ENCODE results near the gene SLC6A18.

SLC6A18 gene

GRCh38 chr5:1220831-1221230 lies 4.3 kb upstream of the SLC6A18 start:
- Histone ChIP-seq H3K27me3 (ENCODE audit: low read length) (no peaks in the 10 kb centered on the region), H3K9me2 (replicated peaks; ENCODE audit: insufficient read depth, low read length) (no peaks in the 10 kb centered on the region), H2AFZ (ENCODE audit: low read depth, low read length, severe bottlenecking) (no peak overlapping the region), H3K9me3 (ENCODE audit: insufficient read depth, low read length) (no peaks in the 10 kb centered on the region), H3F3A (ENCODE audit: insufficient read depth) (no peaks in the 10 kb centered on the region), H4K20me1 (ENCODE audit: low read depth, low read length) (no peaks in the 10 kb centered on the region), H3K27ac (ENCODE audit: low read depth, low read length) (no peak overlapping the region), H3K4me3 (ENCODE audit: insufficient read depth, low read length, poor library complexity, severe bottlenecking) (no peak overlapping the region), H3K9ac (ENCODE audit: low read length) (no peak overlapping the region), H3K4me2 (ENCODE audit: low read depth, low read length, poor library complexity, severe bottlenecking) (no peak overlapping the region), H3K36me3 (ENCODE audit: low read length) (no peaks in the 10 kb centered on the region), H3K79me2 (ENCODE audit: insufficient read depth, low read length) (no peaks in the 10 kb centered on the region)
- TF ChIP-seq EZH2phosphoT487 (conservative IDR thresholded peaks at IDR 0.05; ENCODE audit: low read length) (no peak), CTCF (IDR thresholded peaks at IDR 0.05; ENCODE audit: insufficient read depth, low read length, poor library complexity, severe bottlenecking) (no peak)

- H3K9me3 ChIP-seq (ENCODE audit: insufficient read depth, low read length), result no peaks in the 10 kb centered on the region
- H2AFZ ChIP-seq (ENCODE audit: low read depth, low read length, severe bottlenecking), result no peak overlapping the region
- H3F3A ChIP-seq (ENCODE audit: insufficient read depth), result no peaks in the 10 kb centered on the region
- TF ChIP-seq CTCF (IDR thresholded peaks at IDR 0.05; ENCODE audit: insufficient read depth, low read length, poor library complexity, severe bottlenecking) (no peak), EZH2phosphoT487 (conservative IDR thresholded peaks at IDR 0.05; ENCODE audit: low read length) (no peak)
- H3K9ac ChIP-seq (ENCODE audit: low read length), result no peak overlapping the region
- H3K79me2 ChIP-seq (ENCODE audit: insufficient read depth, low read length), result no peaks in the 10 kb centered on the region
- no peak overlapping the region for H3K27ac ChIP-seq (ENCODE audit: low read depth, low read length)
- H3K4me3 ChIP-seq (ENCODE audit: insufficient read depth, low read length, poor library complexity, severe bottlenecking), result no peak overlapping the region
- no peaks in the 10 kb centered on the region for H3K9me2 ChIP-seq (replicated peaks; ENCODE audit: insufficient read depth, low read length)
- no peaks in the 10 kb centered on the region for H3K27me3 ChIP-seq (ENCODE audit: low read length)
- no peak overlapping the region for H3K4me2 ChIP-seq (ENCODE audit: low read depth, low read length, poor library complexity, severe bottlenecking)
- H4K20me1 ChIP-seq (ENCODE audit: low read depth, low read length), result no peaks in the 10 kb centered on the region
- H3K36me3 ChIP-seq (ENCODE audit: low read length), result no peaks in the 10 kb centered on the region
Measured at GRCh38 chr5:1221721-1222120, 3.5 kb upstream of the SLC6A18 start.

GRCh38 chr5:1222147-1222546 lies 3.0 kb upstream of the SLC6A18 start:
- H2AFZ ChIP-seq (ENCODE audit: low read depth, low read length, severe bottlenecking), result no peak overlapping the region
- no peaks in the 10 kb centered on the region for H3K36me3 ChIP-seq (ENCODE audit: low read length)
- H3K9ac ChIP-seq (ENCODE audit: low read length), result no peak overlapping the region
- no peaks in the 10 kb centered on the region for H3K27me3 ChIP-seq (ENCODE audit: low read length)
- no peak overlapping the region for H3K4me2 ChIP-seq (ENCODE audit: low read depth, low read length, poor library complexity, severe bottlenecking)
- H4K20me1 ChIP-seq (ENCODE audit: low read depth, low read length), result no peaks in the 10 kb centered on the region
- no peak overlapping the region for H3K27ac ChIP-seq (ENCODE audit: low read depth, low read length)
- H3K4me3 ChIP-seq (ENCODE audit: insufficient read depth, low read length, poor library complexity, severe bottlenecking), result no peak overlapping the region
- H3K9me3 ChIP-seq (ENCODE audit: insufficient read depth, low read length), result no peaks in the 10 kb centered on the region
- no peak for TF ChIP-seq CTCF (IDR thresholded peaks at IDR 0.05; ENCODE audit: insufficient read depth, low read length, poor library complexity, severe bottlenecking)
- no peak for TF ChIP-seq EZH2phosphoT487 (conservative IDR thresholded peaks at IDR 0.05; ENCODE audit: low read length)
- H3K9me2 ChIP-seq (replicated peaks; ENCODE audit: insufficient read depth, low read length), result no peaks in the 10 kb centered on the region
- no peaks in the 10 kb centered on the region for H3K79me2 ChIP-seq (ENCODE audit: insufficient read depth, low read length)
- H3F3A ChIP-seq (ENCODE audit: insufficient read depth), result no peaks in the 10 kb centered on the region

All from SU-DHL-6 (cell line).